VCaP (cell line): Measurements from ENCODE around the gene KCNAB1.
A peak's percentile ranks its signal among the peaks of the same experiment; 100 is the strongest.

ENCODE experiments used
- H3K27ac ChIP-seq: fragments of 450-650 bp; 2 replicates; pipeline ENCODE4 v1.5.1; 2017
- CTCF ChIP-seq: fragments of 450-650 bp; conservative IDR thresholded peaks from 2 replicates; pipeline ENCODE4 v1.5.1; 2017; ENCODE audit warnings: mild to moderate bottlenecking, moderate library complexity

Gene KCNAB1

GRCh38 chr3:156479604-156480003 is 359.2 kb downstream of the KCNAB1 start:
- H3K27ac ChIP-seq: no peak overlapping the region
- no peak for TF ChIP-seq CTCF

DNA sequence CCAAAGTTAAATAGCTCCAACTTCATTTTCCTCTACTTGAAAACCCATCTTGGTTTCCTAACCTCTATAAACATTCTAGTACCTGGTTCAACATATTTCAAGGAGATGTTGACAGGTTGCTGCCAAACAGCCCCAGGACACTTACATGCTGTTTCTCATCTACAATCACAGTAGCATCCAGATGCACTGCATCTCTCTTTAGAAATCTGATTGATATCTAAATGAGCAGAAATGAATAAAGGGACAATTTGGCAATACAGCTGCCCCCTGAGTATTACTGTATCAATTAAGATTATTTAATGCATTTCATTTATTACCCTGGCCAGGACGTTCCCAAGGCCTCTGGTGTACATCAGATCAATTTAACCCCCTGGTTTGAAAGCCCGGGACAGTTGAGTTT is 360.6 kb downstream of the KCNAB1 start:
- no peak overlapping the region for H3K27ac ChIP-seq
- no peak for TF ChIP-seq CTCF

DNA sequence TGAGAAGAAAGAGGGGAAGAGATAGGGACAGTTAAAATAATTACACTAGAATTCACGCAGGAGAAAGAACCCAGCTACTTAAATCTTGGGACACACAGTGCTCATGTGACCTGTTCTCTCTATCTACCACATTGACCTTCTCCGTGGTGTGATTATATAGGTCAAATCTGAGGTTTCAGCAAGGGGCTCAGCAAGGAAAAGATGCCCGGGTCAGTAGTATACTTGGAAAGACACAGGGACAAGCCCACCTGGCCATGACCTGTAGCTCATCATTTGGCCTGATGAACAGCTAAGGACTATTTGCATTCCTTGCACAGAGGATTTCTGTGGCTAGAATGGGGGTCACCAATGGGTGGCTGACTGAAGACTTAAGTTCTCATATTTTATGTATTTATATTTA is 362.6 kb downstream of the KCNAB1 start:
- TF ChIP-seq CTCF: no peak
- no peak overlapping the region for H3K27ac ChIP-seq

DNA sequence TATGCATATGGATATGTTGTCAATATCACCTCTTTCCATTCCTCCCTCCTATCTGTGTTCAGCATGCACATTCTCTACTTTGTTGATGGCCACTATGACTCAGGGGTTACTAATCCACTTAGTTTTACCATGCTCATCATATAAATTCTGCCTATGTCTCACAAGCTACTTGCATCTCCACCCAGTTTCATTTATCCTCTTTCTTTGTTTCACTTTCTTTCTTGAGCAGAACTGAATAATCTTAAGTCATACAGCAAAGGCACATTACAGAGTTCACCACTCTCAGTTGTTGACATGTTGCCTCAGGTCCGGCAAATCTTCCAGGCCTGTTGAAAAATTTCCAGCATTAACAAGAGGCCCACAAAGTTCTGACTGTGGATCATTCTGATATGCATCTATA is 363.0 kb downstream of the KCNAB1 start:
- no peak overlapping the region for H3K27ac ChIP-seq
- no peak for TF ChIP-seq CTCF

GRCh38 chr3:156483961-156484787 is 363.8 kb downstream of the KCNAB1 start:
- H3K27ac ChIP-seq: 0 out of 2 replicates have a peak overlapping the region, but pooled peaks have one; percentile 10
- no peak for TF ChIP-seq CTCF

GRCh38 chr3:156488767-156489166 is 368.4 kb downstream of the KCNAB1 start:
- TF ChIP-seq CTCF: no peak
- no peak overlapping the region for H3K27ac ChIP-seq

DNA sequence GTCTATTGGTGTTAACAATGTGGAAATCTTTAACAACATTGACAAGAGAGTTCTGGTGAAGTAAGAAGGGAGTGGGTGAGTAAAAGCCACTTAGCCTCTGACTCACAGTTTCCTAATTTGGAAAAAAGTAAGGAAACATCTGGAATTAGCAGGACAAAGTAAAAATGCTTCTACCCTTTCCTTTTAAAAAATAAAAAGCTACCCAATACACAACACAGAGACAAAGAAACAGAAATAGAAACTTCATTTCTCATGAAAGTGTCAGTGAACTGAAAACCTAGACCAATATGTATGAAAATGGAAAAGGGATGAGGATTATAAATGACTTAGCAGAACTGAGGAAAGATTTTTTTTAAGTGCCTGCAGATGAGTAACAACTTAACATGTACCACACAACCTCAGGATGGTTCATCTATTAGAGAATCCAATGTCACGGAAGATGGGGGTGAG is 369.1 kb downstream of the KCNAB1 start:
- no peak for TF ChIP-seq CTCF
- no peak overlapping the region for H3K27ac ChIP-seq
